HG03280 (cell line): ENCODE results near the gene NKD2.
"Not testable (repeated sequence)": the region's sequence is repeated elsewhere in the genome, so short reads cannot be mapped to it uniquely, and the experiment has no call there.

Experiments
- ATAC-seq: cut with Tn5 transposase; IDR thresholded peaks from one replicate; pipeline ENCODE4 v1.9.1; 2021; ENCODE audit warnings: mild to moderate bottlenecking, moderate library complexity; ENCODE audit not compliant: unreplicated experiment

NKD2 gene

GRCh38 chr5:1012313-1012841 is 3.8 kb downstream of the NKD2 start:
- no peak for ATAC-seq

- ATAC-seq = no peak
Observed at GRCh38 chr5:1012900-1013237, 4.3 kb downstream of the NKD2 start.

- no peak for ATAC-seq
Observed at GRCh38 chr5:1013238-1013947, 4.8 kb downstream of the NKD2 start.

- ATAC-seq = no peak
Observed at GRCh38 chr5:1013948-1014301, 5.3 kb downstream of the NKD2 start.

GRCh38 chr5:1014346-1014745 is 5.7 kb downstream of the NKD2 start:
- no peak for ATAC-seq

GRCh38 chr5:1014781-1015221 is 6.2 kb downstream of the NKD2 start:
- ATAC-seq = no peak

GRCh38 chr5:1015507-1015906 is 6.9 kb downstream of the NKD2 start:
- ATAC-seq = no peak

GRCh38 chr5:1016036-1016435 is 7.4 kb downstream of the NKD2 start:
- ATAC-seq = no peak

GRCh38 chr5:1016476-1016875 is 7.9 kb downstream of the NKD2 start:
- ATAC-seq = no peak

- ATAC-seq = no peak
Observed at GRCh38 chr5:1017056-1017455, 8.5 kb downstream of the NKD2 start.

GRCh38 chr5:1017691-1018455 is 9.3 kb downstream of the NKD2 start:
- ATAC-seq = no peak

- no peak for ATAC-seq
Observed at GRCh38 chr5:1018596-1018995, 10.0 kb downstream of the NKD2 start.

- ATAC-seq = no peak
Observed at GRCh38 chr5:1019001-1019905, 10.7 kb downstream of the NKD2 start.

- ATAC-seq = no peak
Observed at GRCh38 chr5:1020452-1020961, 11.9 kb downstream of the NKD2 start.

GRCh38 chr5:1021136-1021968 is 12.8 kb downstream of the NKD2 start:
- ATAC-seq = no peak

GRCh38 chr5:1021969-1022336 is 13.4 kb downstream of the NKD2 start:
- ATAC-seq = not testable (repeated sequence)

GRCh38 chr5:1026700-1027621 is 18.4 kb downstream of the NKD2 start:
- no peak for ATAC-seq

GRCh38 chr5:1027631-1028441 is 19.2 kb downstream of the NKD2 start:
- ATAC-seq = no peak
